Stimulated activated CD4-positive, alpha-beta T cell treated with anti-CD3 and anti-CD28 coated beads, Interleukin-12 subunit alpha, Interleukin-12 subunit beta, amount 100 ng/mL, for 4 hours (primary cell): ENCODE measurements around the gene ANKS3.

Experiments
- DNase-seq: peaks from one replicate; pipeline ENCODE4 v3.0.0-alpha.2; 2020

ANKS3 gene

GRCh38 chr16:4734063-4734729 lies at the start of gene ANKS3, which contains the start of gene DNAAF8:
Gene ANKS3, minus strand, starts transcription at chr16:4734271. Its CDS starts 4,122 bp downstream, at chr16:4730149.
Gene DNAAF8, plus strand, starts transcription at chr16:4734537. Its CDS starts 1,978 bp downstream, at chr16:4736515.
- peak; percentile 74 for DNase-seq

GRCh38 chr16:4783251-4783950 lies 49.3 kb upstream of the ANKS3 start:
- no peak for DNase-seq

- DNase-seq, result no peak
Observed at GRCh38 chr16:4780235-4780634, 46.2 kb upstream of the ANKS3 start.

- DNase-seq, result no peak
Observed at GRCh38 chr16:4778050-4778392, 44.0 kb upstream of the ANKS3 start.

GRCh38 chr16:4777339-4778049 lies 43.4 kb upstream of the ANKS3 start:
- no peak for DNase-seq

- DNase-seq, result no peak
Observed at GRCh38 chr16:4776141-4776705, 42.2 kb upstream of the ANKS3 start.

- DNase-seq, result no peak
Observed at GRCh38 chr16:4775005-4775404, 40.9 kb upstream of the ANKS3 start.

- no peak for DNase-seq
Observed at GRCh38 chr16:4772351-4772750, 38.3 kb upstream of the ANKS3 start.

- no peak for DNase-seq
Observed at GRCh38 chr16:4771646-4772045, 37.6 kb upstream of the ANKS3 start.

GRCh38 chr16:4769306-4769638 lies 35.2 kb upstream of the ANKS3 start:
- no peak for DNase-seq

- peak; percentile 89 for DNase-seq
Observed at GRCh38 chr16:4768549-4769305, 34.7 kb upstream of the ANKS3 start.

GRCh38 chr16:4767872-4768548 lies 33.9 kb upstream of the ANKS3 start:
- no peak for DNase-seq

- peak; percentile 98 for DNase-seq
Observed at GRCh38 chr16:4766875-4767628, 33.0 kb upstream of the ANKS3 start, which contains the start of gene ZNF500. Gene ZNF500, minus strand, starts transcription at chr16:4767162. Its CDS starts 1,184 bp downstream, at chr16:4765978.

GRCh38 chr16:4765511-4766474 lies 31.7 kb upstream of the ANKS3 start:
- no peak for DNase-seq

GRCh38 chr16:4763791-4764190 lies 29.7 kb upstream of the ANKS3 start:
- DNase-seq, result no peak

GRCh38 chr16:4762205-4762604 lies 28.1 kb upstream of the ANKS3 start:
- no peak for DNase-seq

GRCh38 chr16:4760221-4760910 lies 26.3 kb upstream of the ANKS3 start:
- no peak for DNase-seq

- DNase-seq, result no peak
Observed at GRCh38 chr16:4755687-4756086, 21.6 kb upstream of the ANKS3 start.

GRCh38 chr16:4754865-4755264 lies 20.8 kb upstream of the ANKS3 start:
- DNase-seq, result no peak

- no peak for DNase-seq
Observed at GRCh38 chr16:4753227-4753626, 19.2 kb upstream of the ANKS3 start.
